Transverse colon (tissue), 3 donors: ENCODE results near the gene MYOZ1.
"Not testable (repeated sequence)": the region's sequence is repeated elsewhere in the genome, so short reads cannot be mapped to it uniquely, and the experiment has no call there.

Experiments
- POLR2A ChIP-seq: fragments of 450-650 bp; IDR thresholded peaks from one replicate; pipeline ENCODE4 v1.6.1; 2016; ENCODE audit warnings: antibody characterized with exemption, mild to moderate bottlenecking, moderate library complexity
- TF ChIP-seq, protein P1 (sequence below), 5 experiments: fragments of 200-600 bp in 3 of 5; fragments of 450-650 bp in 2 of 5; sonication (generic) in 3 of 5; IDR thresholded peaks; 1 replicate in 2 of 5; 2 replicates in 3 of 5; pipeline ENCODE4 v1.5.1; 2016 to 2017; ENCODE audit warnings: antibody characterized with exemption in 5 of 5, inconsistent platforms in 3 of 5, mild to moderate bottlenecking in 2 of 5, moderate library complexity in 1 of 5

- not testable (repeated sequence) for TF ChIP-seq POLR2A
- TF ChIP-seq, protein P1, sequence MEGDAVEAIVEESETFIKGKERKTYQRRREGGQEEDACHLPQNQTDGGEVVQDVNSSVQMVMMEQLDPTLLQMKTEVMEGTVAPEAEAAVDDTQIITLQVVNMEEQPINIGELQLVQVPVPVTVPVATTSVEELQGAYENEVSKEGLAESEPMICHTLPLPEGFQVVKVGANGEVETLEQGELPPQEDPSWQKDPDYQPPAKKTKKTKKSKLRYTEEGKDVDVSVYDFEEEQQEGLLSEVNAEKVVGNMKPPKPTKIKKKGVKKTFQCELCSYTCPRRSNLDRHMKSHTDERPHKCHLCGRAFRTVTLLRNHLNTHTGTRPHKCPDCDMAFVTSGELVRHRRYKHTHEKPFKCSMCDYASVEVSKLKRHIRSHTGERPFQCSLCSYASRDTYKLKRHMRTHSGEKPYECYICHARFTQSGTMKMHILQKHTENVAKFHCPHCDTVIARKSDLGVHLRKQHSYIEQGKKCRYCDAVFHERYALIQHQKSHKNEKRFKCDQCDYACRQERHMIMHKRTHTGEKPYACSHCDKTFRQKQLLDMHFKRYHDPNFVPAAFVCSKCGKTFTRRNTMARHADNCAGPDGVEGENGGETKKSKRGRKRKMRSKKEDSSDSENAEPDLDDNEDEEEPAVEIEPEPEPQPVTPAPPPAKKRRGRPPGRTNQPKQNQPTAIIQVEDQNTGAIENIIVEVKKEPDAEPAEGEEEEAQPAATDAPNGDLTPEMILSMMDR (IDR thresholded peaks at IDR 0.05) = not testable (repeated sequence)
Measured at GRCh38 chr10:73617143-73617542, 24.1 kb downstream of the MYOZ1 start.
